Fibroblast of pulmonary artery (primary cell): ENCODE measurements around the gene TSHZ1.
A peak's percentile ranks its signal among the peaks of the same experiment; 100 is the strongest.

Source experiments
- DNase-seq: peaks from one replicate; pipeline ENCODE4 v3.0.0-alpha.2; 2010; ENCODE audit warnings: low read depth
- H3K4me3 ChIP-seq: replicated peaks from 2 replicates; pipeline ENCODE4 v1.5.1; 2011; ENCODE audit warnings: low read depth, mild to moderate bottlenecking, control low read depth, low read length, moderate library complexity
- CTCF ChIP-seq: IDR thresholded peaks from 2 replicates; pipeline ENCODE4 v1.5.1; 2011; ENCODE audit warnings: mild to moderate bottlenecking, control low read depth, low read length, inconsistent platforms; ENCODE audit errors: missing control alignments

TSHZ1 gene

GRCh38 chr18:75207310-75208154 is 3.1 kb upstream of the TSHZ1 start:
- DNase-seq, result no peak
- H3K4me3 ChIP-seq, result peak overlapping the region; percentile 86
- TF ChIP-seq CTCF, result no peak

DNA sequence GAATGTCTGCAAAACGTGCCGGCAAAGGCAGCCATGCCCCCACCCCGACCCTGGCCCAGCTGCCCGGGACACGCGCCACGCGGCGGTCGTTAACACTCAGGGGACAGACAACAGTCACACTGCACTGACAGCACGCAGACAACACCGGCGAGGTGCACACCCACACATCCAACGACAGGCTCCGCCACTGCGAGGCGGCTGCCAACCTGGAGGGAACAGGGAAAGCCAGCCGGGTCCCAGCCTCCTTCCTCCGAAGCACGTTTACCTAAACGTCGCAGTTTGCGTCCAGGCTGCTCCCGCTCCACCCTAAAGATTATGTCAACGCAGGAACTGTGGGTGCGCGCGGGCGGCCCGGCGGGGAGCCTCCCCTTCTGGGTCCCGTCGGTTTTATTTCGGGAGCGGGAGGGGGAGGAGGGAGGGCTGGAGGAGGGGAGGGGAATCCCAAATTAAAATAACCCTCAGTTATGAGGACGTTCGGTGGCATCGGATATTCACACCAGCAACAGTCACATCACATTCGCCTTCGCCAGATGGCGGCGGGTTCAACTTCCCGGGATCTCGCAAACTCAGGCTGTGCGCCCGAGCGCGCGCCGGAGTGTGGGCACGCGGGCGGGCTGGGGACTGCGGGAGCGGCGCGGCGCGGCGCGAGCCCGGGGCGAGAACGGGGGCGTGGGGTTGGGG is 2.3 kb upstream of the TSHZ1 start:
- TF ChIP-seq CTCF, result no peak
- peak; percentile 61 for DNase-seq

GRCh38 chr18:75208836-75209128 is 1.8 kb upstream of the TSHZ1 start:
- DNase-seq, result no peak
- H3K4me3 ChIP-seq, result peak overlapping the region; percentile 86
- TF ChIP-seq CTCF, result no peak

More for the DNA sequence above, 2.3 kb upstream of the TSHZ1 start:
- H3K4me3 ChIP-seq, result peak overlapping the region; percentile 86

- peak; percentile 80 for DNase-seq
- H3K4me3 ChIP-seq, result peak within 1 kb of the TSS; percentile 86
- TF ChIP-seq CTCF, result no peak
Measured at GRCh38 chr18:75209129-75209950, 1.3 kb upstream of the TSHZ1 start, which contains the start of gene PTGR3. Gene PTGR3, minus strand, starts transcription at chr18:75209139. Its CDS starts 81 bp downstream, at chr18:75209058.

GRCh38 chr18:75209951-75210258 is 692 bp upstream of the TSHZ1 start:
- peak overlapping the region; percentile 86 for H3K4me3 ChIP-seq
- DNase-seq, result no peak
- no peak for TF ChIP-seq CTCF

GRCh38 chr18:75211002-75211621 is 515 bp downstream of the TSHZ1 start:
- TF ChIP-seq CTCF, result no peak
- H3K4me3 ChIP-seq, result peak overlapping the region; percentile 86
- DNase-seq, result no peak
